NCI-H2107 (cell line): Measurements from ENCODE around the gene IZUMO2.
"Not testable (repeated sequence)": the region's sequence is repeated elsewhere in the genome, so short reads cannot be mapped to it uniquely, and the experiment has no call there.

ENCODE experiments used
- DNase-seq: peaks from one replicate; lab custom pipeline; 2025; lab: John Stamatoyannopoulos, UW

IZUMO2 gene

GRCh38 chr19:50135856-50136602 lies 27.1 kb downstream of the IZUMO2 start:
- DNase-seq = not testable (repeated sequence)

GRCh38 chr19:50134777-50135719 lies 28.0 kb downstream of the IZUMO2 start:
- DNase-seq = not testable (repeated sequence)

GRCh38 chr19:50133518-50134492 lies 29.3 kb downstream of the IZUMO2 start:
- DNase-seq = not testable (repeated sequence)

GRCh38 chr19:50104012-50104411 lies 59.1 kb downstream of the IZUMO2 start:
- DNase-seq = not testable (repeated sequence)

GRCh38 chr19:50103405-50103804 lies 59.7 kb downstream of the IZUMO2 start:
- DNase-seq = not testable (repeated sequence)
